Prostate gland (tissue), 2 donors: ENCODE results near the gene ZMYM5.

Experiments used
- CTCF ChIP-seq, 4 experiments: fragments of 200-600 bp in 2 of 4; fragments of 450-650 bp in 2 of 4; sonication (generic) in 2 of 4; IDR thresholded peaks; 1 replicate in 3 of 4; 2 replicates in 1 of 4; pipeline ENCODE4 v1.5.1; 2016 to 2019; ENCODE audit warnings: antibody characterized with exemption in 4 of 4, mild to moderate bottlenecking in 2 of 4, moderate library complexity in 2 of 4
- POLR2AphosphoS5 ChIP-seq: sonication (generic); formaldehyde crosslinking; IDR thresholded peaks from one replicate; pipeline ENCODE4 v1.6.1; 2017; ENCODE audit warnings: antibody characterized with exemption

GRCh38 chr13:19838865-19839275, 24.6 kb downstream of the ZMYM5 start:
- TF ChIP-seq CTCF (IDR thresholded peaks at IDR 0.05): no peak
- TF ChIP-seq POLR2AphosphoS5: no peak
